K562 (cell line): ENCODE results near the gene SLC25A21. TPM values are rescaled to one million over a fixed set of nuclear protein-coding genes. Genes with fewer than 3 reads are reported as not detected.

Experiments used
- ATAC-seq: fragments of 200-7000 bp; cut with Tn5 transposase; 3 replicates; pipeline ENCODE4 v1.9.1; 2020; ENCODE audit warnings: moderate library complexity
- BruUV-seq: library from RNA; stranded (reverse); fragments of 400-500 nt; replicated peaks from 2 replicates; lab custom pipeline; 2021; lab: Mats Ljungman, UMichigan
- CTCF ChIA-PET: fragments of 300-600 bp; formaldehyde crosslinking; extraction: SDS; loops from one replicate; lab custom pipeline; 2021; ENCODE audit warnings: low intra/inter-chr PET ratio; lab: Yijun Ruan, JAX
- POLR2A ChIA-PET: fragments of 300-600, 350-650 bp; sonication (Branson Sonifier 250); formaldehyde crosslinking; extraction: SDS; loops from one replicate; lab custom pipeline; 2021; ENCODE audit warnings: antibody characterized with exemption, inconsistent platforms; lab: Yijun Ruan, JAX
- DNase-seq, 4 experiments: peaks; one replicate each; pipeline versions ENCODE4 v3.0.0 to v3.0.0-alpha.2; 2011 to 2018; ENCODE audit warnings: low spot score in 3 of 4, mixed read lengths in 3 of 4; ENCODE audit errors: extremely low read depth in 1 of 4
- FAIRE-seq: peaks from 2 replicates; lab custom pipeline; 2011; peaks lifted over from hg19 to GRCh38; lab: Jason Lieb, UNC
- H2AFZ ChIP-seq: 2 replicates; pipeline ENCODE4 v1.6.0; 2011; ENCODE audit warnings: low read depth, low read length, control low read depth, inconsistent platforms
- H3K27ac ChIP-seq: fragments of 200-600 bp; 3 replicates; pipeline ENCODE4 v1.8.0; 2011; ENCODE audit warnings: low read depth, mild to moderate bottlenecking, control low read depth, inconsistent platforms, low read length, moderate library complexity, mixed read lengths; ENCODE audit errors: extremely low read depth
- H3K27me3 ChIP-seq, 2 experiments: fragments of 300-600 bp in 1 of 2; 2 replicates in 1 of 2; 3 replicates in 1 of 2; pipeline versions ENCODE4 v1.6.0 to v1.8.0; 2011; ENCODE audit warnings: inconsistent platforms in 2 of 2, low read length in 2 of 2, mild to moderate bottlenecking in 1 of 2, mixed read lengths in 1 of 2, moderate library complexity in 1 of 2; ENCODE audit not compliant: control insufficient read depth in 2 of 2, insufficient read depth in 2 of 2
- H3K36me3 ChIP-seq: fragments of 300-600 bp; 3 replicates; pipeline ENCODE4 v1.8.0; 2011; ENCODE audit warnings: mild to moderate bottlenecking, low read length, inconsistent platforms; ENCODE audit not compliant: control insufficient read depth, insufficient read depth
- H3K4me1 ChIP-seq, 2 experiments: fragments of 200-600 bp in 1 of 2; replicated peaks in 1 of 2; 2 replicates in 1 of 2; 3 replicates in 1 of 2; pipeline versions ENCODE4 v1.5.1 to v1.8.0; 2011; ENCODE audit warnings: inconsistent platforms in 2 of 2, low read length in 2 of 2, mild to moderate bottlenecking in 1 of 2, mixed read lengths in 1 of 2, moderate library complexity in 1 of 2; ENCODE audit not compliant: control insufficient read depth in 2 of 2, insufficient read depth in 2 of 2
- H3K4me2 ChIP-seq: 2 replicates; pipeline ENCODE4 v1.6.1; 2011; ENCODE audit warnings: low read length, control low read depth, inconsistent platforms, mixed read lengths; ENCODE audit not compliant: insufficient read depth
- H3K4me3 ChIP-seq: fragments of 200-600 bp; sonication (generic), shearing (Covaris generic); 2 replicates; pipeline ENCODE4 v1.5.1; 2016; ENCODE audit warnings: control low read depth, inconsistent platforms
- H3K79me2 ChIP-seq: fragments of 200-600 bp; 3 replicates; pipeline ENCODE4 v1.8.0; 2011; ENCODE audit warnings: low read length, inconsistent platforms; ENCODE audit not compliant: control insufficient read depth, insufficient read depth
- H3K9ac ChIP-seq, 2 experiments: 2 replicates each; pipeline versions ENCODE4 v1.6.0 to v1.6.1; 2011; ENCODE audit warnings: low read depth in 2 of 2, low read length in 2 of 2, control low read depth in 1 of 2, inconsistent platforms in 1 of 2, mild to moderate bottlenecking in 1 of 2, mixed read lengths in 1 of 2; ENCODE audit not compliant: insufficient read depth in 1 of 2
- H3K9me1 ChIP-seq: one replicate; pipeline ENCODE4 v1.6.0; 2011; ENCODE audit warnings: inconsistent platforms, mild to moderate bottlenecking, low read length, moderate library complexity; ENCODE audit not compliant: control insufficient read depth, insufficient read depth
- H3K9me3 ChIP-seq: replicated peaks from 2 replicates; pipeline ENCODE4 v1.5.1; 2011; ENCODE audit warnings: low read depth, low read length, inconsistent platforms; ENCODE audit not compliant: control insufficient read depth, insufficient read depth
- H4K20me1 ChIP-seq: replicated peaks from 2 replicates; pipeline ENCODE4 v1.6.1; 2011; ENCODE audit warnings: low read length, inconsistent platforms, mixed read lengths; ENCODE audit not compliant: control insufficient read depth, insufficient read depth
- ARID1B ChIP-seq: fragments of 450-650 bp; IDR thresholded peaks from 2 replicates; pipeline ENCODE4 v1.6.1; 2016; ENCODE audit warnings: antibody characterized with exemption, mild to moderate bottlenecking, inconsistent platforms
- MBD2 ChIP-seq: sonication (generic); IDR thresholded peaks from 2 replicates; pipeline ENCODE4 v1.6.1; 2016; ENCODE audit warnings: low read depth, borderline replicate concordance
- NFIC ChIP-seq: fragments of 450-650 bp; IDR thresholded peaks from 2 replicates; pipeline ENCODE4 v1.6.1; 2017; ENCODE audit warnings: mild to moderate bottlenecking, inconsistent platforms
- POLR2B ChIP-seq: fragments of 450-650 bp; IDR thresholded peaks from 2 replicates; pipeline ENCODE4 v1.6.1; 2018; ENCODE audit warnings: low read depth; ENCODE audit not compliant: partially characterized antibody
- ZNF324 ChIP-seq: fragments of 250-450 bp; sonication (Bioruptor Pico); IDR thresholded peaks from 2 replicates; pipeline ENCODE4 v1.4.0; 2020; ENCODE audit warnings: mild to moderate bottlenecking
- ZNF740 ChIP-seq, 3 experiments: fragments of 200-800 bp in 1 of 3; sonication (Bioruptor generic) in 1 of 3; sonication (generic) in 1 of 3; formaldehyde crosslinking in 1 of 3; IDR thresholded peaks; 2 replicates each; pipeline versions ENCODE4 v1.6.1 to v1.8.0; 2016 to 2022; ENCODE audit warnings: mild to moderate bottlenecking in 2 of 3, missing compliant biosample characterization in 2 of 3, missing genetic modification characterization in 2 of 3, missing genetic modification reagents in 1 of 3
- WGBS: fragments of 100-300 bp; shearing (Covaris generic); methylation state at CpG from one replicate; pipeline ENCODE4 v1.1.6; 2016; ENCODE audit warnings: low coverage, mixed read lengths; ENCODE audit not compliant: insufficient coverage; ENCODE audit errors: missing lambda C conversion rate; 5-methylcytosine and 5-hydroxymethylcytosine counted together
- in situ Hi-C: fragments of 300-500 bp; cut with MboI; formaldehyde crosslinking; loops from 4 replicates; pipeline ENCODE4 v1.15.0; 2018; ENCODE audit warnings: inconsistent platforms, mixed read lengths
- intact Hi-C: fragments of 100-400 bp; cut with micrococcal nuclease; formaldehyde crosslinking; loops from 2 replicates; pipeline ENCODE4 v1.14.2; 2022
- polyA plus RNA-seq, 8 experiments: library from polyadenylated mRNA; depleted of rRNA in 4 of 8; stranded (reverse) in 5 of 8; unstranded in 3 of 8; fragments of >200 nt; fragmentation: Nextera tagmentation in 2 of 8; fragmentation: Illumina TruSeq in 1 of 8; extraction: Ambion mirVana in 2 of 8; extraction: Trizol in 1 of 8; gene quantifications; 2 replicates each; pipeline versions ENCODE4 v1.2.1 to v1.2.3, GENCODE V29; 2011 to 2014; ENCODE audit warnings: inconsistent platforms in 1 of 8, missing spikeins in 1 of 8
- total RNA-seq, 7 experiments: library from RNA; depleted of rRNA in 6 of 7; stranded (reverse); fragments of >200 nt in 6 of 7; fragmentation: Illumina TruSeq in 2 of 7; extraction: Trizol in 2 of 7; gene quantifications; 2 replicates each; pipeline versions ENCODE4 v1.2.1 to v1.2.3, GENCODE V29; 2011 to 2021; ENCODE audit warnings: low replicate concordance in 1 of 7
- TF ChIP-seq, protein P1 (sequence below): fragments of 450-650 bp; formaldehyde crosslinking; IDR thresholded peaks from 2 replicates; pipeline ENCODE4 v1.4.0; 2020; ENCODE audit warnings: mild to moderate bottlenecking, moderate library complexity

SLC25A21 gene
- total and polyA plus RNA-seq, 9 of the 15 experiments (the other 6 are each of a cell fraction or from before 2014, with no cell fraction given), result 15.2 to 46.7 (median 28.7) TPM

GRCh38 chr14:36955967-36956366, 216.4 kb downstream of the SLC25A21 start:
- in situ Hi-C loops (no loop called here), intact Hi-C loops (no loop called here)
- BruUV-seq, result no TSS peak
- Histone ChIP-seq H3K4me3 (no peak overlapping the region), H3K9me3 (no peaks in the 10 kb centered on the region), H3K36me3 (0 out of 3 replicates have a peak, but pooled peaks cover 3% of the 10 kb centered on the region), H3K27me3 (no peaks in the 10 kb centered on the region), H3K9me1 (no peaks in the 10 kb centered on the region), H4K20me1 (no peaks in the 10 kb centered on the region), H3K4me1 (no peaks in the 10 kb centered on the region; a peak in 1 of 5 replicates), H3K27ac (no peak overlapping the region), H3K9ac (no peak overlapping the region), H3K79me2 (peaks cover 21% of the 10 kb centered on the region; the same call in 2 of the 3 replicates), H2AFZ (no peak overlapping the region), H3K4me2 (no peak overlapping the region)
- ChIA-PET POLR2A (interaction anchor here (0.6 kb wide), 1 partner anchor 213 kb away, joined by 3 read pairs; no protein-coding TSS in a partner anchor), CTCF (no interaction called here)
- 93% methylated on average over 7 of the region's 7 CpGs for WGBS
- ATAC-seq (no peak), FAIRE-seq (no peak), DNase-seq (no peak)
- TF ChIP-seq, protein P1, sequence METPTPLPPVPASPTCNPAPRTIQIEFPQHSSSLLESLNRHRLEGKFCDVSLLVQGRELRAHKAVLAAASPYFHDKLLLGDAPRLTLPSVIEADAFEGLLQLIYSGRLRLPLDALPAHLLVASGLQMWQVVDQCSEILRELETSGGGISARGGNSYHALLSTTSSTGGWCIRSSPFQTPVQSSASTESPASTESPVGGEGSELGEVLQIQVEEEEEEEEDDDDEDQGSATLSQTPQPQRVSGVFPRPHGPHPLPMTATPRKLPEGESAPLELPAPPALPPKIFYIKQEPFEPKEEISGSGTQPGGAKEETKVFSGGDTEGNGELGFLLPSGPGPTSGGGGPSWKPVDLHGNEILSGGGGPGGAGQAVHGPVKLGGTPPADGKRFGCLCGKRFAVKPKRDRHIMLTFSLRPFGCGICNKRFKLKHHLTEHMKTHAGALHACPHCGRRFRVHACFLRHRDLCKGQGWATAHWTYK (CRISPR knock-in tag), result no peak
- no peak for TF ChIP-seq MBD2
- TF ChIP-seq ZNF740 (CRISPR knock-in tag; IDR thresholded peaks at IDR 0.05), result no peak
- no peak for TF ChIP-seq ZNF740 (tag; IDR thresholded peaks at IDR 0.05)
- TF ChIP-seq NFIC, result no peak
- no peak for TF ChIP-seq POLR2B
- TF ChIP-seq ZNF324 (CRISPR knock-in tag), result no peak
- no peak for TF ChIP-seq ARID1B
